NCI-H1417 treated with DMSO at 0.1 percent for 48 hours (cell line): ENCODE measurements around the gene ARID3A.
"Not testable (repeated sequence)": the region's sequence is repeated elsewhere in the genome, so short reads cannot be mapped to it uniquely, and the experiment has no call there.

Source experiments
- DNase-seq: peaks from one replicate; lab custom pipeline; 2025; lab: John Stamatoyannopoulos, UW

Gene ARID3A

DNA sequence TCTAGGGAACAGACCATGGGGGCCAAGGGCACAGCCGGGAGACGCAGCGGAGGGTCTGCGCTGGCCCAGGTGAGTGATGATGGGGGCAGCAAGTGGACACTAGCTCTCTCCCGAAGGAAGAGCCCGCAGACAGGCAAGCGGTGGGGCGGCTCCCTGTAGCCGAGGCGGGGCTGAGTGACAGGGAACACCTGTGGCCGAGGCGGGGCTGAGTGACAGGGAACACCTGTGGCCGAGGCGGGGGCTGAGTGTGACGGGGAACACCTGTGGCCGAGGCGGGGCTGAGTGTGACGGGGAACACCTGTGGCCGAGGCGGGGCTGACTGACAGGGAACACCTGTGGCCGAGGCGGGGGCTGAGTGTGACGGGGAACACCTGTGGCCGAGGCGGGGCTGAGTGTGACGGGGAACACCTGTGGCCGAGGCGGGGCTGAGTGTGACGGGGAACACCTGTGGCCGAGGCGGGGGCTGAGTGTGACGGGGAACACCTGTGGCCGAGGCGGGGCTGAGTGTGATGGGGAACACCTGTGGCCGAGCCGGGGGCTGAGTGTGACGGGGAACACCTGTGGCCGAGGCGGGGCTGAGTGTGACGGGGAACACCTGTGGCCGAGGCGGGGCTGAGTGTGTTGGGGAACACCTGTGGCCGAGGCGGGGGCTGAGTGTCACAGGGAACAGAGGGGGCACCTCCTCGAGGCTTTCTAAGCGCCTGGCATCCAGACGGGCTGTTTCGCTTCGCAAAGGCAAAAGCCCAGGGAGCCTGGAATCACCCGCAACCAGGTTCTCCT lies 34.2 kb upstream of the ARID3A start:
- DNase-seq, result not testable (repeated sequence)

DNA sequence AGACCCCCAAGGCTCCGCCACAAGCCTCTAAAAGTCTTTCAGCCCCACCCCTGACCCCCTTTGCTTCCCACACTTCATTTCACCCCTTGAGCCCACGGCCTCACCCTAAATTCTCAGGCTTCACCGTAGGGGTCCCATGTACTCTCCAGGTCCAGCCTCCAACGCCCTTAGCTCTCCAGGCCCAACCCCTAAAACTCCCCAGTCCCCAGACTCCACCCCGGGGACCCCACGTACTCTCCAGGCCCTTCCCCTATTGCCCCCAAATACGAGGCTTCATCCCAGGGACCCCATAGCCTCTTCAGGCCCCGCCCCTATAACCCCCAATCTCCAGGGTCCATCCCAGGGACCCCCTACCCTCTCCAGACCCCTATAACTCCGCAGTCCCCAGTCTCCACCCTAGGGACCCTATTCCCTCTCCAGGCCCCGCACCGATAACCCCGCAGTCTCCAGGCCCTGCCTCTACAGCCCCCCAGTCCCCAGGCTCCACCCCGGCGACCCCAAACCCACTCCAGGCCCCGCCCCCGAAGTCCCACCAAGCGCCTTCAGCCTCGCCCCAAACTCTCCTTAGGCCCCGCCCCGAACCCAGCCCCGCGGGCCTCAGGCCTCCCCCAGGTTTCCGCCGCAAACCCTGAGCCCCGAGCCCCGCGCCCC lies 33.5 kb upstream of the ARID3A start:
- DNase-seq, result no peak

DNA sequence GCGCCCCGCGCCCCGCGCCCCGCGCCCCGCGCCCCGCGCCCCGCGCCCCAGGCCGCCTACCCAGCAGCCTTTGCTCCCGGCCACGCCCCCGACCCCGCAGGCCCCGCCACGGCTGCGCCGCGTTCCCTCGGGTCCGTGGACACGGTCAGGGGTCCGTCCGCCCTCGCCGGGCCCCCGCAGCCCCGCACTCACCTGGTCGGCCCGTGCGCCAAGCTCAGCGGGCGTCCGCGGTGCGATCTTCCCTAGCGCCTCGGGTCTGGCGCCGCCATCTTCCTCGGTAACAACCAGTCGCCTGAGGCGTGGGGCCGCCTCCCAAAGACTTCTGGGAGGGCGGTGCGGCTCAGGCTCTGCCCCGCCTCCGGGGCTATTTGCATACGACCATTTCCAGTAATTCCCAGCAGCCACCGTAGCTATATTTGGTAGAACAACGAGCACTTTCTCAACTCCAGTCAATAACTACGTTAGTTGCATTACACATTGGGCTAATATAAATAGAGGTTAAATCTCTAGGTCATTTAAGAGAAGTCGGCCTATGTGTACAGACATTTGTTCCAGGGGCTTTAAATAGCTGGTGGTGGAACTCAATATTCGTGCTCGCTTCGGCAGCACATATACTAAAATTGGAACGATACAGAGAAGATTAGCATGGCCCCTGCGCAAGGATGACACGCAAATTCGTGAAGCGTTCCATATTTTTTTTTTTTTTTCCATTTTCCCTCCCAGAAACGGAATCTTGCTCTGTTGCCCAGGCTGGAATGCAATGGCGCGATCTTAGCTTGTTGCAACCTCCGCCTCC lies 32.7 kb upstream of the ARID3A start, which contains the start of the genes MED16 and RNU6-9:
TSS of gene MED16 (minus strand) at position 294 of the 796 bp plus-strand sequence. CDS start 2,056 bp downstream, outside the sequence.
TSS of gene RNU6-9 (plus strand) at position 591 of the 796 bp plus-strand sequence.
- DNase-seq, result peak; percentile 97

DNA sequence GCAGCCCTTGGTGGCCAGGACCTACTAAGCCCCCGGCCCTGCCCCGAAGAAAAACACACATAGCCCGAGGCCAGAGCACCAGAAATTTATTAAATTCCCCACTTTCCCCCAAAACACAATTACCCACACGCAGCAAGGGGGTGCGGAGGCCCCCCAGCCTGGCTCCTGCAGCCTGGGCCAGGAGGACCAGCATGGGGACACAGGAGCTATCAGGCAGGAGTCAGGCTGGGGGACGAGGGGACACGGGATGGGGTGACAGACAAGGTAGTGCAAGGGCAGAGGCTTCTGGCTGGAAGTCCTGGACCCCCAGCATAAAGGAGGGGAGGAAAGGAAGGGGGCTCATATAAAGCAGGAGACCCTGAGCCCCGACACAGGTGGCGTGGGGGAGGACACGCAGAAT lies 29.4 kb upstream of the ARID3A start:
- no peak for DNase-seq

DNA sequence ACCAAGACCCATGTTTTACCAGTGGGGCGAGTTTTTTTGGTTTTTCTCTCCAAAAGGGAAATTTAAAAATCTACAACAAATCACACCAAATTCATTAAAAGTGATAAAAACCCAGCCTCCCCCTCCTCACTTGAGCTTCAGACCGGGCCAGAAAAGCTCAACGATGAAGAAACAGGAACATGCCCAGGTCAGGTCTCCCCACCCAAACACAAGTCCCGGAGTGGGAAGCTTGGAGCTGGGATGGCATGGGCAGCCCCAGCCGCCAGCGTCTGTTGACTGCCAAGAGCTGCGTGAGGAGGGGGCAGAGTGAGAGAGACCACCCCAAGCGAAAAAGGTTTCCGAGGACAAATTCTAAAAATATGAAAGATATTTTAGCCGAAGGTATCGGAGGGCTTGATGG lies 28.8 kb upstream of the ARID3A start:
- no peak for DNase-seq

DNA sequence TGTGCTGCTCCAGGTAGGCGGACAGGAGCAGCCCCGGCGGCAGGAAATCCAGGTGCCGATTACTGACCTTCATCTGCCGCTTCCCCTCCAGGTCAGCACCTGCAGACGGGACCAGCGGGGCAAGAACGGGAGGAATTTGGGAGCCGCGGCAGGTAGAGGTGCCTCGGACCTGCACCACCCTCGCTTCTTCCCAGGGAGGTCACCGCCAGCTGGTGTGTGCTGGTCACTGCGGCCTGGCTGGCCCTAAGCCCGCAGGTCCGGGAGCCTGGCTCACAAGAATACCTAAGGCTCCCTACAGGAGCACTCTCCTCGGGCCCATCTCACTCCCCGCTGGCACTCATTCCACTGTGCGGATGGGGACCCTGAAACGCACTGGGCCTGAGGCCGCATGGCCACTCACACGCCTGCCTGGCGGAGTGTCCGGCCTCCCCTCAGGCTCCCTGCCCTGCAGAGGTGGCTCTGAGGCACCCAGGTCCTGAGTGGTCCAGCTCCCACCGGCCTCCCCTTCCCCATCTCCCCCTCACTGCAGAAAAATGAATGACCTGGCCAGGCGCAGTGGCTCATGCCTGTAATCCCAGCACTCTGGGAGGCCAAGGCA lies 28.3 kb upstream of the ARID3A start:
- no peak for DNase-seq

DNA sequence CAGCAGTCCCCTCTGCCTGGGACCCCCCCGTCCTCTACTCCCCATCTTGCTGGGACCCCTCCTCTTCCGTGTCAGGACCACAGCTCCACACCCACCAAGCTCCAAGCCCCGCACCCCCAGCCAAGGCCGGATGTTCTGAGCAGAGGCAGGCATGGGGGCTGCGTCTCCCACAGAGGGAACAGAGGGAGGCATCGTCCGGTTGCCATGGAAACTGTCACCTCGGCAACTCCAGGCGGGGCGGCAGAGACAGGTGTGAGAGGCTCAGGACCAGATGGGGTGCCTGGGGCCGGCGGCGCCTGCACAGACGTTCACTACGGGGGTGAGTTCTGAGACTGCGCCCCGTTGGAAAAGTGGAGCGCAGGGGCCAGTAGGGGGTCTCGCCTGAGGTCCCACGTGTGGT lies 27.2 kb upstream of the ARID3A start:
- peak; percentile 91 for DNase-seq

DNA sequence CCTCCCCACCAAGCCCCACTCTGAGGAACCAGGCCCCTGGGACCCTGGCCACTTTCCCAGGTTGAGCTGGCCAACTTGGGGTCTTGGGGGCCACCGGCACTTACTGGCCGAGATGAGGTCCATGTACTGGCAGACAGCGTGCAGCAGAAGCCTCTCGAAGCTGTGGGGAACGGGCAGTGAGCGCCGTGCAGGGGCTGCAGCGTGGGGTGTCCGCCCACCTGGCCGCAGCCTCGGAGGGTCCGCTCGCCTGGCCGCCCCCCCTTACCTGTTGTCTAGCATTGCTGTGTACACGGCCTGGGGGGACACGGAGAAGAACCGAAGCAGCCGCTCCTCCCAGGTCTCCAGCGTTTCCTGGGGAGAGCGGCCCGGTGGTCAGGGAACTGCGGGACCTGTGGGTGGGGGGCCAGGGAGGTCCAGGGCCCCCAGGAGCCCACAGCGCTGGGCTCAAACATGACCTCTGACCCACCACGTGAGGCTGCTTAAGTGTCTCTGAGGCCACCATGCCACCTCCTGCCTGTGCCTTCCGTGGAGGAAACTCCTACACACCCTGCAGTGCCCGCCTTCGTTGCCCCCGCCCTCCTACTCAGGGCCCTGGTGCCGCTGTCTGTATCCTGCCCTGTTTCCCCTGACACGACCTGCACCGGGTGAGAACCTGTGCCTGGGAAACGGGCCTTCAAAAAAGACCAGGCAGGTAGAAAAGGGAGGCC lies 26.3 kb upstream of the ARID3A start:
- no peak for DNase-seq

DNA sequence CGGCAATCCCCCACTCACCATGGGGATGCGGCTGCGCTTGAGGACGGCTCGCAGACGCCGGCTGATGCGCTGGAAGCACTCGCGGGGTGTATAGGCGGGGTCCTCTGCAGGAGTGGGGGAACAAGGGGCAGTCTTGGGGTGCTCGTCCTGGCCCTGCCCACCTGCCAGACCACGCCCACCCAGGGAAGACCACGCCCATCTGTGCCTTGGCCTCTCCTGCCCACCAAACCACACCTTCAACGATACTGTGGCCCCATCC lies 25.9 kb upstream of the ARID3A start:
- DNase-seq, result no peak

DNA sequence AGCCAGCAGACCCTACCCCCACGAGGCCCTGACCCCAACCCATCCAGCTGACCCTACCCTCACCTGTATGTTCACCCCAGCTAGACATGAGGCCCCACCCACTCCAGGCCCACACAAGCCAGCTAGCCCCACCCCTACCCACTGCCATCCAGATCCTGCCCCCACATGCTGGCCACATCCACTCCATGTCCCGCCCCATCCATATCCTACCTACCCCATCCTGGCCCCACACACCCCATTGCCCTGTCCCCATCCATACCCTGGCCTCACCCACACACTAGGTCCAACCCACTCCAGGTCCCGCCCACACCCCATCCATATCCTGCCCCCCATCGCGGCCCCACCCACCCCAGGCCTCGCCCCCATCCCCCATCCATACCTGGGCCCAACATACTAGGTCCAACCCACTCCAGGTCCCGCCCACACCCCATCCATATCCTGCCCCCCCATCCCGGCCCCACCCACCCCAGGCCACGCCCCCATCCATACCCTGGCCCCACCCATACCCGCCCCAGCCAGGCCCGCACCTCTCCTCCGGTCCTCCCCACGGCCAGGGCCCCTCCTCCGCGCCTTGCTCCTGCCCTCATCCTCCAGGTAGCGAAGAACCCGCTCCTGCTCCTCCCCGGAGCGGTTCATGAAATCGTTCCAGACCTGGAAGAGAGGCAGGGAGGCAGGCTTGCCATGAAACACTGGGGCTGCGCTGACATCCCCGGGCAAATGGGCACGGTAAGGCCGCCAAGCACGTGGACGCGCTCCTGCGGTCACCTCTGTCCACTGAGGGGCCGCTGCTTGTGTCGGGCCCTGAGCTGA lies 25.3 kb upstream of the ARID3A start:
- no peak for DNase-seq

DNA sequence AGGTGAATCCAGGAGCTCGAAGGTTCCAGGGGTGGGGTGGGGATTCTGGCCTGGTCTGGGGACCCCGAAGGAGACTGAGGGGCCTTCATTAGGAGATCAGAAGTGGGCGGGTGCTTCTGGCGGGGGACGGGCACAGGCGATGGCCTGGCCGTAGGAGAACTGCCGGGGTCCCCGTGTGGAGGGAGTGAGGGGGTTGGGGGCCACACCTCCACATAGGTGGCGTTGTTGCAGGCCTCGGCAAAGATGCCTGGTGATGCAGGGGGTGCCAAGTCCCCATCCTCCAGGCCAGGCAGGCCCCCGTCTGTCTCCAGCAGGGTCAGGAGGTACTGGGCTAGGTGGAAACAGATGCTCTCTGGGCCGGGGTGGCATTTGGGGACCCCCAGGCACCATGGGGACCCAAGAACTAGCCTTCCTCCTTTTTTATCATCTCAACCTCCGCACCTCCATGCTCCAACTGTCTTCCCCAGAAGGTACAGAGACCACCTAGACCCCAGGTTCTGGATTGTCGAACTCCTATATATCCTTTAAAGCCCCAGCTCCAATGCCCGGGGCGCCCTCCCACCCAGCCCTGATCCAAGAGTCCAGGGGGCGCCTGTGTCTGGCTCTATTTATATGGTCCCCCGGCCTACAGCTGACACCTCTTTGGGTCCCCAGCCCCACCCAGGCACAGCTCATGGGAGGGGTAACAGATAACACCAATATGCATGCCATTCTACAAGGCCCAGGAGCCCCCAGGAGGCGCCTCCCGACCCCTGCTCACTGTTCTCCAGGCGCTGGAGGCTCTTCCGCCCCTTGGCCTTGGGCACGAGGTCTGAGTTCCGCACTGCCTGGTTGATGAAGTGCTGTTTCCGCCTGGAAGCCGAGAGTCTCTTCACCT lies 24.4 kb upstream of the ARID3A start:
- no peak for DNase-seq

DNA sequence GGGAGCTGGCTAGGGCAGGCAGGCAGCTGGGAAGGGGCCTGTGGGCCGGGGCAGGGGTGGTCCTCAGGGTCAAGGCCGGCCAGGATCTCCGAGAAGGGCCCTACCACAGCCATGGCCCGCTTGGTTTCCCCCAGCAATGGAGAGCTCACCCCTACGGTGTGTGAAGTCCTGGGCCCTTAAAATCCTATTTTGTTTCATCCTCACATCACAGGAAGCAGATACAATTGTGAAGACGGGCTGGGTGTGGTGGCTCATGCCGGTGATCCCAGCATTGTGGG lies 23.8 kb upstream of the ARID3A start:
- DNase-seq, result no peak

DNA sequence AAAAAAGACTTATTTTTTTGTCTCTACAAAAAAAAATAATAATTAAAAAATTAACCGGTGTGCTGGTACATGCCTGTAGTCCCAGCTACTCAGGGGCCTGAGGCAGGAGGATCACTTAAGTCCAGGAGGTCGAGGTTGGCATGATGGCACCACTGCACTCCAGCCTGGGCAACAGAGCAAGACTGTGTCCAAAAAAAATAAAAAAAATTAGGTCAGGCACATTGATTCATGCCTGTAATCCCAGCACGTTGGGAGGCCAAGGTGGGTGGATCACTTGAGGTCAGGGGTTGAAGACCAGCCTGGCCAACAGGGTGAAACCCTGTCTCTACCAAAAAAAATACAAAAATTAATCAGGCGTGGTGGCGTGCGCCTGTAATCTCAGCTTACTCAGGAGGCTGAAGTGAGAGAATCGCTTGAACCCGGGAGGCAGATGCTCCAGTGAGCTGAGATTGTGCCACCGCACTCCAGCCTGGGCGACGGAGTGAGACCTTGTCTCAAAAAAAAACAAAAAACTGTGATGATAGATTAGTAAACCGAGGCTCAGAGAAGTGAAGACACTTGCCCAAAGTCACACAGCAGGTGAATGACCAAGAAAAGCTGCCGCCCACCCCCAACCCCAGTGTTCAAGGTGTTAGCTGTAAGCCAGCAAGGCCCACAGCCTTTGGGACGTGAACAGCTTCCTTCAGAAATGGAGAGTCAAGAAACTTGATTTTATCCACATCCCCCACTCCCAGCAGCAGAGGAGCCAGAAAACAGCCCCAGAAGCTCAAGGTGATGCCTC lies 23.2 kb upstream of the ARID3A start:
- DNase-seq, result no peak

DNA sequence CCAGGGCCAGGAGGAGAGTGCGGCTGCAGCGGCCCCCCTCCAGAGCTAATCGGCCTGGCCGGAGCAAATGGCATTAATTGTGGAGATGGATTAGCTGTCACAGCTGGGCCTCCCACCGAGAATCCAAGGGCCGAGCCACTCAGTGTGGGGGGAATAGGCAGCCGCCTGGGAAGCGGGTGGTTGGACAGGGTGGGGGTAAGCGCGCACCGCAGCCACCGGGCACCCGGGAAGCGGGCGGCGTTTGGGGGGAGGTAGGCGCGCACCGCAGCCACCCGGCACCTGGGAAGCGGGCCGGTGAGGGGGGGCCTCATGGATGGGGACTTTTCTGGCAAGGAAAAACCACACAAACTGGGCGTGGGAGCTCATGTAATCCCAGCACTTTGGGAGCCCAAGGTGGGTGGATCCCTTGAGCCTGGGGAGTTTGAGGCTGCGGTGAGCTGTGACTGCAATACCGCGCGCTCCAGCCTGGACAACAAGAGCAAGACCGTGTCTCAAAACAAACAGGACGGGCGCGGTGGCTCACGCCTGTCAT lies 22.5 kb upstream of the ARID3A start:
- peak; percentile 69 for DNase-seq

DNA sequence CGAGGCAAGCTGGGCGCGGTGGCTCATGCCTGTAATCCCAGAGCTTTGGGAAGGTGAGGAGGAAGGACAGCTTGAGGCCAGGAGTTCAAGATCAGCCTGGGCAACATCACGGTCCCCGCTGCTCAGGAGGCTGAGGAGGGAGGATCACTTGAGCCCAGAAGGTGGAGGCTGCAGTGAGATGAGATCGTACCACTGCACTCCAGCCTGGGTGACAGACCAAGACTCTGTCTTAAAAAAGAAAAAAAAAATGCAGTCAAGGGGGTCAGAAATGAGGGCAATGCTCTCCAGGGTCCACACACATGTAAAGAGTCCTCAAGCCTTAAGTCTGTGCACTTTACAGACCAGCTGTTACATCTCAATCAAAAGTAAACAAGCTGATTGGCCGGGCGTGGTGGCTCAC lies 21.3 kb upstream of the ARID3A start:
- no peak for DNase-seq

DNA sequence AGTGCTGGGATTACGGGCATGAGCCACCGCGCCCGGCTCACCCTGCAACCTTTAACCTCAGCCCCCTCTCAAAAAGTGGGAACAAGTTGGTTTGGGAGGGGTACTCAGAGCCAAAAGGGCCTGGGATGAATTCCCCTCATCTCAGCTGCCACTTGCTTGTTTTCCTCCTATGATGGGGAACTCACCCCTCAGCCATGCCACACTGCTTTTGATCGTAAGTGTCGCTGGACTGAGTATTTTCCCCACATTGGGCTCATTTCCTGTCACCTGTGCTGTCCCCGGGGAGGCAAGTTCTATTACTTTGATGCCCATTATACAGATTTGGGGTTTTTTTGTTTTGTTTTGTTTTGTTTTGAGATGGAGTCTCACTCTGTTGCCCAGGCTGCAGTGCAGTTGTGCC lies 19.4 kb upstream of the ARID3A start:
- no peak for DNase-seq

DNA sequence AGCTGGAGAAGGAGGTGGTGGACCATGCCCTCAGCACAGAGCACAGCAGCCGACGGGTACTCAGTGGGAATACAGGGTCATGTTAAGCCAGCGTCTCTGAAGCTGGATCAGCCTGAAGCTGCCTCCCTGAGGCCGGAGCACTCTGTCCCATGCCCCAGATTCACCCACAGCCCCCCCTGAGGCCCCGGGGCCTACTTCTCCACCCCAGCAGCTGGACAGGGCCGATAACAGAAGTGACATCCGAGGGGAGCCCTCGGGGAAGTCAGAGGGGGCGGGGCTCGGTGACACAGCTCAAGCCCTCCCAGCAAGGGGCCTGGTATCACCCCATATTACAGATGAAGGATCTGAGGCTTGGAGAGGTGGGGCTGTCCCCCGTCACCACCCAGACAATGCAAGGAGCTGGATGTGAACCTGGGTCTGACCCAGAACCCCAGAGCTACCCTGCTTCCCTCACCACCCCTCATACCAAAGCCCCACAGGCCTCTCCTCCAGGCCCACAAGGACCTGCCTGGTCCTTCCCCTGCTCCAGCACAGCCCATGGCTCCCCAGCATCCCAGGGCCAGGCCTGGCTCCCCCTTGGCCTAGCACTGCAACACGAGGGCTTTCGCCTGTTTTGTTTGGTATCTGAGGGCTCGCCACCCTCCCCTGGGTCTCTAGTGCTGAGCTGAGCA lies 18.5 kb upstream of the ARID3A start:
- no peak for DNase-seq

DNA sequence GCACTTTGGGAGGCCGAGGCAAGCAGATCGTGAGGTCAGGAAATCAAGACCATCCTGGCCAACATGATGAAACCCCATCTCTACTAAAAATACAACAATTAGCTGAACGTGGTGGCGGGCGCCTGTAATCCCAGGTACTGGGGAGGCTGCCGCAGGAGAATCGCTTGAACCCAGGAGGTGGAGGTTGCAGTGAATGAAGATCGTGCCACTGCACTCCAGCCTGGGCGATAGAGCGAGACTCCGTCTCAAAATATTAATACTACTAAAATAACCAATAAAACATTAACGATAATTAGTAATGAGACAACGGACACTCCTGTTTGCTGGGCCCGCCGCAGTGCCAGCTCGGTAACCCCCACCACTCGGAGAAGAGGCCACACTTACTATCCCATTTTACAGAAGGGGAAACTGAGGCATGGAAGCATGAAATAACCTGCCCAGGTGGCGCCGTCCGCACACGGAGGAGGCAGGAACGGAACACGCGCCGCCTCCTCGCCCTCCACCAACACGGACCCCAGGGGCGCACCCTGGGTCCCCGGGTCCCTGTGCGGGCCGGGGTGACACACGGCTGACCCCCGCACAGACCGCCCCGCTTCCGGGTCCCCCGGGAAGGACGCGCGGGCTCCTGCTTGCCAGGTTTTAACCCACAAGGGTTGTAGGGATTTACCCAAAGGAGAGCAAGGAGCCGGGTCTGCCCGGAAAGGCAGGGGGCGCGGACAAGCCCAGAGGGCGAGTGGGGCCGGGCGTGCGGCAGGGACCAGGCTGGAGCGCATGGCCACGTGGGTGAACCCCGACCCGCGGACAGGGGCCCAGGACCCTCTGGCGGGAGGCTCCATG lies 14.4 kb upstream of the ARID3A start:
- no peak for DNase-seq
